ENCODE measurements around the gene PACRG. TPM values are rescaled to one million over a fixed set of nuclear protein-coding genes. Genes with fewer than 3 reads are reported as not detected.

PACRG gene
- polyA plus RNA-seq, 2 of the 4 experiments (the other 2 are of a cell fraction), result 0.14 to 0.30 TPM

DNA sequence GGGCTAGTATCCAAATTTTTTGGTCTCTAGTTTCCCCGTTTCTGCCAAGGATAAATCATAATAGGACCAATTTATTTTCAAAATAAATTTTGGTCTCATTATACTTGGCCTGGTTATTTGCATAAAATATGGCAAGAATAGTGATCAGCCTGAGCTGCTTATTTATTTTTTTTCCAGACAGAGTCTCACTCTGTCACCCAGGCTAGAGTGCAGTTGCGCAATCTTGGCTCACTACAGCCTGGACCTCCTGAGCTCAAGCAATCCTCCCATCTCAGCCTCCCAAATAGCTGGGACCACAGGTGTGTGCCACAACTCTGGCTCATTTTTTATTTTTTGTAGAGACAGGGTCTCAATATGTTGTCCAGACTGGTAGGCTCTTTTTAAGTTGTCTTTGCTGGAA lies 329.5 kb downstream of the PACRG start:
- no peak overlapping the region for H3K4me2 ChIP-seq
- ATAC-seq (no peak), FAIRE-seq (no peak), DNase-seq (ENCODE audit: low read depth in 1 of 2, low spot score in 1 of 2) (no peak)
- POLR2A ChIA-PET, result no interaction called here
- TF ChIP-seq E2F6 (IDR thresholded peaks at IDR 0.05; ENCODE audit: borderline replicate concordance, low read depth), result no peak
- no peak for TF ChIP-seq HOXB13 (CRISPR knock-in tag; IDR thresholded peaks at IDR 0.05; ENCODE audit: low read depth)
- TF ChIP-seq, protein P1, sequence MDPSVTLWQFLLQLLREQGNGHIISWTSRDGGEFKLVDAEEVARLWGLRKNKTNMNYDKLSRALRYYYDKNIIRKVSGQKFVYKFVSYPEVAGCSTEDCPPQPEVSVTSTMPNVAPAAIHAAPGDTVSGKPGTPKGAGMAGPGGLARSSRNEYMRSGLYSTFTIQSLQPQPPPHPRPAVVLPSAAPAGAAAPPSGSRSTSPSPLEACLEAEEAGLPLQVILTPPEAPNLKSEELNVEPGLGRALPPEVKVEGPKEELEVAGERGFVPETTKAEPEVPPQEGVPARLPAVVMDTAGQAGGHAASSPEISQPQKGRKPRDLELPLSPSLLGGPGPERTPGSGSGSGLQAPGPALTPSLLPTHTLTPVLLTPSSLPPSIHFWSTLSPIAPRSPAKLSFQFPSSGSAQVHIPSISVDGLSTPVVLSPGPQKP (IDR thresholded peaks at IDR 0.05; ENCODE audit: low read depth, low read length), result no peak
- TF ChIP-seq BCL3 (IDR thresholded peaks at IDR 0.05), result no peak
- TF ChIP-seq CEBPB (IDR thresholded peaks at IDR 0.05), result peak in 1 of 2 experiments; percentile 80; a peak in 3 of 4 replicates
- TF ChIP-seq ESRRA (IDR thresholded peaks at IDR 0.05; ENCODE audit: borderline replicate concordance, low read length), result no peak
- no peak for TF ChIP-seq HDAC2 (IDR thresholded peaks at IDR 0.05)
- TF ChIP-seq FOSB (CRISPR knock-in tag; IDR thresholded peaks at IDR 0.05), result no peak
- TF ChIP-seq, protein P2, sequence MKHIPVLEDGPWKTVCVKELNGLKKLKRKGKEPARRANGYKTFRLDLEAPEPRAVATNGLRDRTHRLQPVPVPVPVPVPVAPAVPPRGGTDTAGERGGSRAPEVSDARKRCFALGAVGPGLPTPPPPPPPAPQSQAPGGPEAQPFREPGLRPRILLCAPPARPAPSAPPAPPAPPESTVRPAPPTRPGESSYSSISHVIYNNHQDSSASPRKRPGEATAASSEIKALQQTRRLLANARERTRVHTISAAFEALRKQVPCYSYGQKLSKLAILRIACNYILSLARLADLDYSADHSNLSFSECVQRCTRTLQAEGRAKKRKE (CRISPR knock-in tag; IDR thresholded peaks at IDR 0.05; ENCODE audit: low read depth), result no peak
- no peak overlapping the region for H3K4me3 ChIP-seq
- no peaks in the 10 kb centered on the region for H3K9me3 ChIP-seq
- CTCF ChIA-PET, result no interaction called here
- 64% methylated on average over 2 of the region's 2 CpGs for WGBS (ENCODE audit: missing lambda C conversion rate)
- no peaks in the 10 kb centered on the region for H3K4me1 ChIP-seq
- H3K27ac ChIP-seq, result no peak overlapping the region

GRCh38 chr6:163062790-163063189 lies 335.0 kb downstream of the PACRG start:
- Histone ChIP-seq H3K4me1 (no peaks in the 10 kb centered on the region), H3K4me2 (no peak overlapping the region), H3K27ac (no peak overlapping the region), H3K4me3 (no peak overlapping the region), H3K9me3 (no peaks in the 10 kb centered on the region)
- 36% methylated on average over 2 of the region's 2 CpGs for WGBS (ENCODE audit: missing lambda C conversion rate)
- ChIA-PET CTCF (no interaction called here), POLR2A (no interaction called here)
- ATAC-seq (no peak), DNase-seq (ENCODE audit: low read depth in 1 of 2, low spot score in 1 of 2) (no peak), FAIRE-seq (no peak)
- TF ChIP-seq HMGXB4 (CRISPR knock-in tag; IDR thresholded peaks at IDR 0.05; ENCODE audit: borderline replicate concordance), result no peak
- no peak for TF ChIP-seq PBX3 (IDR thresholded peaks at IDR 0.05)
- TF ChIP-seq, protein P2 (CRISPR knock-in tag; IDR thresholded peaks at IDR 0.05; ENCODE audit: low read depth), result no peak
- TF ChIP-seq TFCP2L1 (CRISPR knock-in tag; IDR thresholded peaks at IDR 0.05), result no peak
- TF ChIP-seq CBX8 (IDR thresholded peaks at IDR 0.05), result no peak
- TF ChIP-seq, protein P3, sequence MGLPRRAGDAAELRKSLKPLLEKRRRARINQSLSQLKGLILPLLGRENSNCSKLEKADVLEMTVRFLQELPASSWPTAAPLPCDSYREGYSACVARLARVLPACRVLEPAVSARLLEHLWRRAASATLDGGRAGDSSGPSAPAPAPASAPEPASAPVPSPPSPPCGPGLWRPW (IDR thresholded peaks at IDR 0.05), result no peak
- TF ChIP-seq MAFK (IDR thresholded peaks at IDR 0.05; ENCODE audit: partially characterized antibody), result no peak
- TF ChIP-seq HDAC2 (IDR thresholded peaks at IDR 0.05), result no peak
- no peak for TF ChIP-seq RAD21 (conservative IDR thresholded peaks at IDR 0.05 in 1 of 2, IDR thresholded peaks at IDR 0.05 in 1 of 2)
- TF ChIP-seq RFX5 (IDR thresholded peaks at IDR 0.05), result no peak
- TF ChIP-seq BCL3 (IDR thresholded peaks at IDR 0.05), result no peak
- TF ChIP-seq RCOR1 (IDR thresholded peaks at IDR 0.05; ENCODE audit: low read depth, low read length), result no peak
